ENCODE results near the gene PI16.
A peak's percentile ranks its signal among the peaks of the same experiment; 100 is the strongest.

Gene PI16

GRCh38 chr6:36999751-37000125, 45.2 kb downstream of the PI16 start:
- no peak for DNase-seq (ENCODE audit: low read depth)

- DNase-seq (ENCODE audit: low read depth), result no peak
Observed at GRCh38 chr6:37004044-37004980, 49.8 kb downstream of the PI16 start.

GRCh38 chr6:37005061-37005810, 50.7 kb downstream of the PI16 start, which contains the start of gene FGD2:
FGD2 (plus strand) TSS chr6:37005655; CDS start chr6:37005818, 163 bp downstream.
- DNase-seq (ENCODE audit: low read depth), result no peak

GRCh38 chr6:37005827-37006567, 51.5 kb downstream of the PI16 start:
- no peak for DNase-seq (ENCODE audit: low read depth)

GRCh38 chr6:37006793-37007339, 52.3 kb downstream of the PI16 start:
- DNase-seq (ENCODE audit: low read depth), result no peak

GRCh38 chr6:37007340-37008043, 53.0 kb downstream of the PI16 start:
- peak; percentile 17 for DNase-seq (ENCODE audit: low read depth)

GRCh38 chr6:37008484-37009465, 54.2 kb downstream of the PI16 start:
- no peak for DNase-seq (ENCODE audit: low read depth)

GRCh38 chr6:37010402-37010892, 55.9 kb downstream of the PI16 start:
- DNase-seq (ENCODE audit: low read depth), result no peak

- peak; percentile 81 for DNase-seq (ENCODE audit: low read depth)
Observed at GRCh38 chr6:37011656-37012378, 57.3 kb downstream of the PI16 start.

- DNase-seq (ENCODE audit: low read depth), result no peak
Observed at GRCh38 chr6:37013516-37014491, 59.3 kb downstream of the PI16 start.
